Spleen (tissue), 11 donors: ENCODE measurements around the gene CDC25A. TPM values are rescaled to one million over a fixed set of nuclear protein-coding genes. Genes with fewer than 3 reads are reported as not detected.

ENCODE experiments used
- DNase-seq: peaks from one replicate; pipeline ENCODE4 v3.0.0-alpha.2; 2020
- H3K27ac ChIP-seq, 8 donors: fragments of 200-600 bp; sonication (generic) in 7 of 8; 1 replicate in 4 of 8; 2 replicates in 4 of 8; pipeline versions ENCODE4 v1.5.0 to v1.8.0; 2016 to 2021; ENCODE audit warnings: inconsistent platforms in 4 of 8, mild to moderate bottlenecking in 4 of 8, moderate library complexity in 1 of 8
- H3K27me3 ChIP-seq, 7 donors: fragments of 200-600 bp; sonication (generic) in 6 of 7; replicated peaks in 1 of 7; 1 replicate in 4 of 7; 2 replicates in 3 of 7; pipeline versions ENCODE4 v1.5.0 to v1.8.0; 2016 to 2021; ENCODE audit warnings: inconsistent platforms in 3 of 7, mild to moderate bottlenecking in 1 of 7
- H3K36me3 ChIP-seq, 6 donors: fragments of 200-600 bp; sonication (generic) in 5 of 6; 1 replicate in 4 of 6; 2 replicates in 2 of 6; pipeline versions ENCODE4 v1.5.0 to v1.8.0; 2016 to 2021; ENCODE audit warnings: inconsistent platforms in 2 of 6
- H3K4me1 ChIP-seq, 6 donors: fragments of 200-600 bp; sonication (generic) in 5 of 6; 1 replicate in 3 of 6; 2 replicates in 3 of 6; pipeline versions ENCODE4 v1.5.0 to v1.8.0; 2016 to 2021; ENCODE audit warnings: inconsistent platforms in 3 of 6
- H3K4me3 ChIP-seq, 8 donors: fragments of 200-600 bp; sonication (generic) in 7 of 8; 1 replicate in 4 of 8; 2 replicates in 4 of 8; pipeline versions ENCODE4 v1.5.0 to v1.8.0; 2016 to 2021; ENCODE audit warnings: inconsistent platforms in 4 of 8, mild to moderate bottlenecking in 4 of 8, moderate library complexity in 2 of 8
- H3K9me3 ChIP-seq, 8 donors: fragments of 200-600 bp; sonication (generic) in 7 of 8; 1 replicate in 4 of 8; 2 replicates in 4 of 8; pipeline versions ENCODE4 v1.5.0 to v1.8.0; 2016 to 2021; ENCODE audit warnings: inconsistent platforms in 4 of 8
- CTCF ChIP-seq, 11 experiments: fragments of 200-600 bp in 7 of 11; fragments of 450-650 bp in 4 of 11; sonication (generic) in 4 of 11; IDR thresholded peaks in 8 of 11; conservative IDR thresholded peaks in 3 of 11; 1 replicate in 7 of 11; 2 replicates in 4 of 11; pipeline versions ENCODE4 v1.4.0 to v1.8.0; 2016 to 2021; ENCODE audit warnings: antibody characterized with exemption in 11 of 11, inconsistent platforms in 4 of 11, mild to moderate bottlenecking in 1 of 11
- POLR2A ChIP-seq, 3 donors: fragments of 450-650 bp; IDR thresholded peaks; one replicate each; pipeline ENCODE4 v1.5.1; 2017; ENCODE audit warnings: antibody characterized with exemption in 3 of 3, mild to moderate bottlenecking in 1 of 3
- POLR2AphosphoS5 ChIP-seq, 3 donors: sonication (generic); formaldehyde crosslinking; IDR thresholded peaks; one replicate each; pipeline ENCODE4 v1.5.1; 2017; ENCODE audit warnings: antibody characterized with exemption in 3 of 3
- WGBS, 5 donors: extraction: QIAGEN DNeasy Blood & Tissue Kit in 3 of 5; methylation state at CpG; one replicate each; pipeline versions ENCODE4 v1.1.5 to v1.1.7; 2013 to 2018; 5-methylcytosine and 5-hydroxymethylcytosine counted together
- intact Hi-C: fragments of 100-400 bp; cut with DNase I; formaldehyde crosslinking; loops from one replicate; pipeline ENCODE4 v1.15.0; 2023; ENCODE audit warnings: low total_unique reads
- polyA plus RNA-seq, 3 donors: library from polyadenylated mRNA; stranded (reverse); fragments of 200-250 nt; gene quantifications; one replicate each; pipeline ENCODE4 v1.2.1, GENCODE V29; 2013
- total RNA-seq, 7 donors: library from RNA; depleted of rRNA in 3 of 7; stranded (reverse); fragments of >200 nt in 3 of 7; fragmentation: NEBNext Ultra II Directional in 4 of 7; extraction: Animal tissue kit (Norgen Biotek cat#: 25700) in 4 of 7; gene quantifications; one replicate each; pipeline versions ENCODE4 v1.1.0 to v1.2.1, GENCODE V29; 2016 to 2021
- donor health status: healthy with polysubstance abuse.
- donor health status: DM: no; HTN: no; CAD: no; lungs with moderate emphysema.
- donor health status: DM: no; HTN: no; CAD: no.
- donor health status: Bipolar disorder and iron deficiency.
- donor health status: healthy.
- donor health status: DM: no; HTN: no; CAD: no.
- donor health status: DM: yes; HTN: yes; CAD: no.

CDC25A gene
- total and polyA plus RNA-seq, 10 donors, result 0.65 to 8.1 (median 2.8) TPM

GRCh38 chr3:48196611-48197010 is 8.4 kb upstream of the CDC25A start:
- 62 to 84% (median 69%) methylated on average over 1 of the region's 1 CpG for WGBS, 5 donors
- Histone ChIP-seq H3K27me3 (no peaks in the 10 kb centered on the region), H3K36me3 (no peaks in the 10 kb centered on the region), H3K9me3 (no peaks in the 10 kb centered on the region), H3K4me3 (no peak overlapping the region), H3K27ac (peak overlapping the region in 4 of 8 donors; percentile 4 to 47 (median 31)), H3K4me1 (peaks cover 0 to 34% (median 10%) of the 10 kb centered on the region in 6 donors)
- no peak for TF ChIP-seq POLR2A (IDR thresholded peaks at IDR 0.05)
- no peak for TF ChIP-seq POLR2AphosphoS5 (IDR thresholded peaks at IDR 0.05)
- TF ChIP-seq CTCF (IDR thresholded peaks at IDR 0.05 in 8 of 11, conservative IDR thresholded peaks at IDR 0.05 in 3 of 11), result no peak
- intact Hi-C loops, result no loop called here
- no peak for DNase-seq

- DNase-seq, result no peak
- H3K9me3 ChIP-seq, result no peaks in the 10 kb centered on the region
- TF ChIP-seq POLR2A (IDR thresholded peaks at IDR 0.05) (no peak), CTCF (IDR thresholded peaks at IDR 0.05 in 8 of 11, conservative IDR thresholded peaks at IDR 0.05 in 3 of 11) (peak; percentile 36 to 84 (median 68)), POLR2AphosphoS5 (IDR thresholded peaks at IDR 0.05) (no peak)
- no peak overlapping the region for H3K4me3 ChIP-seq
- intact Hi-C loops, result no loop called here
- no peaks in the 10 kb centered on the region for H3K36me3 ChIP-seq
- H3K4me1 ChIP-seq, result peaks cover 0 to 34% (median 10%) of the 10 kb centered on the region in 6 donors
- WGBS, 5 donors, result 50 to 56% (median 53%) methylated on average over 9 of the region's 9 CpGs
- H3K27ac ChIP-seq, result no peak overlapping the region
- H3K27me3 ChIP-seq, result no peaks in the 10 kb centered on the region
Observed at GRCh38 chr3:48194446-48195071, 6.3 kb upstream of the CDC25A start.

GRCh38 chr3:48190911-48191310 is 2.7 kb upstream of the CDC25A start:
- TF ChIP-seq POLR2AphosphoS5 (IDR thresholded peaks at IDR 0.05) (no peak), CTCF (IDR thresholded peaks at IDR 0.05 in 8 of 11, conservative IDR thresholded peaks at IDR 0.05 in 3 of 11) (no peak), POLR2A (IDR thresholded peaks at IDR 0.05) (no peak)
- H3K27me3 ChIP-seq, result peaks cover 0 to 12% (median 0%) of the 10 kb centered on the region in 7 donors
- H3K9me3 ChIP-seq, result no peaks in the 10 kb centered on the region
- no peak for DNase-seq
- no peak overlapping the region for H3K4me3 ChIP-seq
- no peak overlapping the region for H3K27ac ChIP-seq
- WGBS, 5 donors, result 86 to 92% (median 89%) methylated on average over 3 of the region's 3 CpGs
- H3K4me1 ChIP-seq, result peaks cover 9 to 50% (median 26%) of the 10 kb centered on the region in 6 donors
- H3K36me3 ChIP-seq, result peaks cover 0 to under 1% (median 0%) of the 10 kb centered on the region in 6 donors
- intact Hi-C loops, result no loop called here

GRCh38 chr3:48189321-48189720 is 1.1 kb upstream of the CDC25A start:
- intact Hi-C loops, result no loop called here

More at GRCh38 chr3:48189321-48189720, 1.1 kb upstream of the CDC25A start:
- Histone ChIP-seq H3K4me3 (no peak overlapping the region), H3K27ac (no peak overlapping the region), H3K36me3 (peaks cover 0 to 10% (median 0%) of the 10 kb centered on the region in 6 donors), H3K9me3 (no peaks in the 10 kb centered on the region), H3K27me3 (peaks cover 0 to 12% (median 0%) of the 10 kb centered on the region in 7 donors), H3K4me1 (peaks cover 9 to 39% (median 23%) of the 10 kb centered on the region in 6 donors)
- 87 to 97% (median 95%) methylated on average over 5 to 6 of the region's 6 CpGs for WGBS, 5 donors
- TF ChIP-seq POLR2A (IDR thresholded peaks at IDR 0.05), result no peak
- TF ChIP-seq POLR2AphosphoS5 (IDR thresholded peaks at IDR 0.05), result no peak
- TF ChIP-seq CTCF (IDR thresholded peaks at IDR 0.05 in 8 of 11, conservative IDR thresholded peaks at IDR 0.05 in 3 of 11), result no peak
- DNase-seq, result no peak
